Keratinocyte (primary cell): ENCODE data around the gene PLEKHA6. TPM values are rescaled to one million over a fixed set of nuclear protein-coding genes. Genes with fewer than 3 reads are reported as not detected.

Experiments used
- DNase-seq: peaks from one replicate; pipeline ENCODE4 v3.0.0-alpha.2; 2011; ENCODE audit warnings: low read depth, missing footprints, low spot score
- FAIRE-seq: peaks from 2 replicates; lab custom pipeline; 2011; peaks lifted over from hg19 to GRCh38; lab: Jason Lieb, UNC
- H2AFZ ChIP-seq: 2 replicates; pipeline ENCODE4 v1.6.0; 2012; ENCODE audit warnings: low read length, control low read depth, inconsistent platforms; ENCODE audit not compliant: control insufficient read depth
- H3K27ac ChIP-seq: 2 replicates; pipeline ENCODE4 v1.5.1; 2011; ENCODE audit warnings: low read length; ENCODE audit not compliant: control insufficient read depth, insufficient read depth
- H3K27me3 ChIP-seq: 3 replicates; pipeline ENCODE4 v1.6.0; 2011; ENCODE audit warnings: low read length; ENCODE audit not compliant: control insufficient read depth, insufficient read depth; ENCODE audit errors: extremely low read depth
- H3K36me3 ChIP-seq, 2 experiments: 2 replicates in 1 of 2; 3 replicates in 1 of 2; pipeline ENCODE4 v1.5.1; 2011; ENCODE audit warnings: low read length in 2 of 2, mild to moderate bottlenecking in 1 of 2; ENCODE audit not compliant: control insufficient read depth in 2 of 2, insufficient read depth in 2 of 2; ENCODE audit errors: extremely low read depth in 1 of 2
- H3K4me1 ChIP-seq: 3 replicates; pipeline ENCODE4 v1.5.1; 2011; ENCODE audit warnings: low read length; ENCODE audit not compliant: control insufficient read depth, insufficient read depth; ENCODE audit errors: extremely low read depth
- H3K4me2 ChIP-seq: 3 replicates; pipeline ENCODE4 v1.6.0; 2011; ENCODE audit warnings: low read depth, low read length; ENCODE audit not compliant: control insufficient read depth, insufficient read depth; ENCODE audit errors: extremely low read depth
- H3K4me3 ChIP-seq, 3 experiments: fragments of 200-600 bp in 1 of 3; sonication (generic) in 1 of 3; 2 replicates in 2 of 3; 3 replicates in 1 of 3; pipeline ENCODE4 v1.5.1; 2011 to 2016; ENCODE audit warnings: low read length in 3 of 3, mild to moderate bottlenecking in 3 of 3, control low read depth in 2 of 3, inconsistent platforms in 1 of 3, low read depth in 1 of 3, mixed read lengths in 1 of 3, mixed run types in 1 of 3, moderate library complexity in 1 of 3; ENCODE audit not compliant: control insufficient read depth in 2 of 3, insufficient read depth in 2 of 3; ENCODE audit errors: extremely low read depth in 1 of 3
- H3K79me2 ChIP-seq: 2 replicates; pipeline ENCODE4 v1.6.0; 2012; ENCODE audit warnings: low read length; ENCODE audit not compliant: control insufficient read depth, insufficient read depth
- H3K9ac ChIP-seq: 3 replicates; pipeline ENCODE4 v1.6.0; 2011; ENCODE audit warnings: low read length; ENCODE audit not compliant: control insufficient read depth, insufficient read depth; ENCODE audit errors: extremely low read depth
- H3K9me1 ChIP-seq: 3 replicates; pipeline ENCODE4 v1.6.0; 2011; ENCODE audit warnings: low read length; ENCODE audit not compliant: control insufficient read depth, insufficient read depth; ENCODE audit errors: extremely low read depth
- H3K9me3 ChIP-seq: 2 replicates; pipeline ENCODE4 v1.5.1; 2012; ENCODE audit warnings: low read depth, low read length; ENCODE audit not compliant: control insufficient read depth
- H4K20me1 ChIP-seq: 3 replicates; pipeline ENCODE4 v1.6.0; 2011; ENCODE audit warnings: low read length; ENCODE audit not compliant: control insufficient read depth, insufficient read depth; ENCODE audit errors: extremely low read depth
- CTCF ChIP-seq, 3 experiments: IDR thresholded peaks in 1 of 3; conservative IDR thresholded peaks in 1 of 3; optimal IDR thresholded peaks in 1 of 3; 2 replicates in 2 of 3; 3 replicates in 1 of 3; pipeline versions ENCODE3 to v1.5.1; 2011; ENCODE audit warnings: low read length in 3 of 3, mild to moderate bottlenecking in 3 of 3, moderate library complexity in 2 of 3, control low read depth in 1 of 3, inconsistent platforms in 1 of 3; ENCODE audit not compliant: insufficient read depth in 2 of 3; ENCODE audit errors: extremely low read depth in 1 of 3
- EZH2 ChIP-seq: IDR thresholded peaks from one replicate; pipeline ENCODE4 v1.6.1; 2012; ENCODE audit warnings: inconsistent platforms, mild to moderate bottlenecking, low read length, moderate library complexity
- dilution Hi-C: fragments of 300-500 bp; cut with MboI; formaldehyde crosslinking; loops from one replicate; pipeline ENCODE4 v1.7.0; 2020; ENCODE audit warnings: low sequenced_read_pairs; ENCODE audit not compliant: extremely low pct_ligation_motif_present
- polyA plus RNA-seq, 5 experiments: library from polyadenylated mRNA; depleted of rRNA in 3 of 5; stranded (reverse) in 3 of 5; stranded (forward) in 1 of 5; unstranded in 1 of 5; fragments of >200 nt; gene quantifications; 1 replicate in 1 of 5; 2 replicates in 3 of 5; 3 replicates in 1 of 5; pipeline versions ENCODE4 v1.2.1 to v1.2.3, GENCODE V29; 2011 to 2012; ENCODE audit warnings: missing spikeins in 2 of 5, low read depth in 1 of 5, low replicate concordance in 1 of 5

PLEKHA6 gene
- polyA plus RNA-seq, 1 donor (not counting 4 experiments of a cell fraction or from before 2014, with no cell fraction given), result 1.5 TPM

DNA sequence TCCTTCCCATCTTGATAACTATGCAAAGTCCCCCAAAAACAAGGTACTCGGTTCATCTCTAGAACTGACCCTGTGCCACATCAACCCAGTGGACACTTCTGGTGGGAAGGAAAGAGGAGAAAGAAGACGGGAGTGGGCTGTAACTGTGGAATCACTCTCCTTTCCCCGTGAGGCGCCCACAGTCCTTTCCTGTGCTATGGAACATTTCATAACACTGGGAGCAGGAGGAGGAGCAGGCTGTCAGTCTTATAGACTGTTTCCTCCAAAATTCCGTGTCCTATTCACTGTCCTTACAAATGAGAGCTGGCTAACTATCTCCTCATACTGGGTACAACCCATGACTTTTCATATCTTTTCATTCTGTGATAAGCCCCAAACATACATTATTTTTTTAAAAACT, 40.7 kb downstream of the PLEKHA6 start:
- dilution Hi-C loops, result no loop called here
- H3K4me2 ChIP-seq, result peak overlapping the region; percentile 40
- no peak for FAIRE-seq

GRCh38 chr1:204318324-204318723, 41.4 kb downstream of the PLEKHA6 start:
- no peak overlapping the region for H3K4me3 ChIP-seq
- no peaks in the 10 kb centered on the region for H4K20me1 ChIP-seq
- H3K4me1 ChIP-seq, result peaks cover 33% of the 10 kb centered on the region
- dilution Hi-C loops, result no loop called here
- no peaks in the 10 kb centered on the region for H3K27me3 ChIP-seq
- TF ChIP-seq EZH2 (no peak), CTCF (optimal IDR thresholded peaks at IDR 0.05 in 1 of 3, IDR thresholded peaks at IDR 0.05 in 1 of 3, conservative IDR thresholded peaks at IDR 0.05 in 1 of 3; ENCODE audit: extremely low read depth in 1 of 3, insufficient read depth in 2 of 3, low read length in 3 of 3) (no peak)
- no peak overlapping the region for H3K27ac ChIP-seq
- H3K36me3 ChIP-seq, result no peaks in the 10 kb centered on the region
- H3K9ac ChIP-seq, result no peak overlapping the region
- no peak overlapping the region for H2AFZ ChIP-seq
- H3K9me3 ChIP-seq, result no peaks in the 10 kb centered on the region
- H3K79me2 ChIP-seq, result no peaks in the 10 kb centered on the region
- H3K4me2 ChIP-seq, result no peak overlapping the region
- FAIRE-seq, result no peak
- DNase-seq, result no peak
- H3K9me1 ChIP-seq, result no peaks in the 10 kb centered on the region

More for the DNA sequence above, 40.7 kb downstream of the PLEKHA6 start:
- peak overlapping the region; percentile 12 for H3K27ac ChIP-seq
- H3K9me3 ChIP-seq, result no peaks in the 10 kb centered on the region
- H3K79me2 ChIP-seq, result no peaks in the 10 kb centered on the region
- H3K27me3 ChIP-seq, result no peaks in the 10 kb centered on the region
- H3K9me1 ChIP-seq, result no peaks in the 10 kb centered on the region
- no peaks in the 10 kb centered on the region for H4K20me1 ChIP-seq
- DNase-seq, result no peak
- peaks cover 38% of the 10 kb centered on the region for H3K4me1 ChIP-seq
- no peak overlapping the region for H3K4me3 ChIP-seq
- no peaks in the 10 kb centered on the region for H3K36me3 ChIP-seq
- no peak overlapping the region for H2AFZ ChIP-seq
- H3K9ac ChIP-seq, result no peak overlapping the region
- TF ChIP-seq EZH2 (no peak), CTCF (optimal IDR thresholded peaks at IDR 0.05 in 1 of 3, IDR thresholded peaks at IDR 0.05 in 1 of 3, conservative IDR thresholded peaks at IDR 0.05 in 1 of 3; ENCODE audit: extremely low read depth in 1 of 3, insufficient read depth in 2 of 3, low read length in 3 of 3) (no peak)
